Activated CD8-positive, alpha-beta memory T cell treated with anti-CD3 and anti-CD28 coated beads for 4 hours (primary cell): ENCODE results near the gene CDK2.
A peak's percentile ranks its signal among the peaks of the same experiment; 100 is the strongest.
"Not testable (repeated sequence)": the region's sequence is repeated elsewhere in the genome, so short reads cannot be mapped to it uniquely, and the experiment has no call there.

ENCODE experiments used
- DNase-seq, 2 donors: peaks; one replicate each; pipeline ENCODE4 v3.0.0-alpha.2; 2020; ENCODE audit warnings: low read depth in 2 of 2

The CDK2 gene

GRCh38 chr12:55966408-55967281, at the start of gene CDK2:
TSS of gene CDK2 (plus strand) at chr12:55966830. CDS start at chr12:55967009, 179 bp downstream.
- DNase-seq, result peak; percentile 78 to 81

- not testable (repeated sequence) for DNase-seq
These were observed 47.6 kb upstream of the CDK2 start for GRCh38 chr12:55919032-55919431.

GRCh38 chr12:55922126-55922525, 44.5 kb upstream of the CDK2 start:
- DNase-seq, result no peak

DNA sequence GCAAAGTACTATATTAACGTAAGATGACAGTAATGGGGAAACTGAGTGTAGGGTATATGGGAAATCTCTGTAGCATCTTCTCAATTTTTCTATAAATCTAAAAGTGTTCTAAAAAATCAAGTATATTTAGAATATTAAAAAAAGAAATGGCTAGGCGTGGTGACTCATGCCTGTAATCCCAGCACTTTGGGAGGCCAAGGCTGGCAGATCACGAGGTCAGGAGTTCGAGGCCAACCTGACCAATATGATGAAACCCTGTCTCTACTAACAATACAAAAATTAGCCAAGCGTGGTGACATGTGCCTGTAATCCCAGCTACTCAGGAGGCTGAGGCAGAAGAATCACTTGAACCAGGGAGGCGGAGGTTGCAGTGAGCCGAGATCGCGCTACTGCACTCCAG, 43.0 kb upstream of the CDK2 start:
- DNase-seq, result not testable (repeated sequence)

- no peak for DNase-seq
These were observed 41.3 kb upstream of the CDK2 start for GRCh38 chr12:55925371-55925770.

- DNase-seq, result no peak
These were observed 40.5 kb upstream of the CDK2 start for GRCh38 chr12:55925870-55926737.

GRCh38 chr12:55926738-55927587, 39.7 kb upstream of the CDK2 start:
- DNase-seq, result peak; percentile 76 to 78

DNA sequence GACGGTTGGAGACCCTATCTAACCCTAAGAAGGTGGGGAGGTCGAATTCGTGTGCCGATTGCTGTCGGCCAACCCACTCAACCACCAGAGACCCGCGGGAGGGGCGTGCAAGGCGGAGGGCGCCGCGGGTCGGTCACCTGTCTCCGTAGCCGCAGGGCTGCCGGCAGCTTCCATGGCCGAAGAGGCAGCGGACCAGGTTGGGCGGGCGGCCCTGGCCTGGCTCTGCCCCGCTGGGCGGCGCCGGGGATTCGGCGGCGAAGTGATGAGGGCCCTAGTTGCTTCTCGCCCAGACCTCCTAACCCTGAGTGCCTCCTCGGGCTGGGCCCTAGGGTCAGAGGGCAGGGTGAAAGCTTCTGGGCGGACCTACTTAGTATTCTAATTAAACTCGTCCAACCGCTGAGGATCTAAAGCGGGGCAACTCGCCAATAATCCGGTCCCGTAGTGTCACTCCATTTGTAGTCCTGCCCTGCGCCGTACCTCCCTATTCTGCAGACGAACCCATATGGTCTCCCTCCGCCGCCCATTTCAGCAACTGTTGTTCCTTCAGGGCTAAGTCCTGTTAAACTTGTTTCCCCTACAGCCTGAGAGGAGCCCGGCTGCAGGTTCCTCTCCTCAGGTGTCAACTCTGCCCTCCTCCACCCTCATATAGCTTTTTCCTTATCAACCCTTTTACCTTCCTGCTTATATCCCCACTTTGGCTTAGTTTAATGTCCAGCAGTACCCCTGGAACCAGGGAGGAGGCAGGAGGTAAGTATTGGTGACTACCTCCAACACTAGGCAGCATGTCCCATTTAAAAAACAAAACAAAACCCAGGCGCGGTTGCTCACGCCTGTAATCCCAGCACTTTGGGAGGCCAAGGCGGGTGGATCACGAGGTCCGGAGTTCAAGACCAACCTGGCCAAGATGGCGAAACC, 38.8 kb upstream of the CDK2 start, which contains the start of gene PYM1:
Gene PYM1, minus strand, starts transcription at position 307 of the 915 bp plus-strand sequence. Its CDS starts 133 bp downstream, at position 174.
- DNase-seq, result peak in 1 of 2 donors; percentile 36

GRCh38 chr12:55929306-55929791, 37.3 kb upstream of the CDK2 start:
- peak in 1 of 2 donors; percentile 80 for DNase-seq

GRCh38 chr12:55930771-55931316, 35.8 kb upstream of the CDK2 start, which contains the start of gene DGKA:
TSS of gene DGKA (plus strand) at chr12:55931162. CDS start at chr12:55936504, 5,342 bp downstream.
- DNase-seq, result peak in 1 of 2 donors; percentile 56

- DNase-seq, result no peak
These were observed 35.3 kb upstream of the CDK2 start for GRCh38 chr12:55931317-55931779.

- DNase-seq, result no peak
These were observed 34.7 kb upstream of the CDK2 start for GRCh38 chr12:55931780-55932550.

DNA sequence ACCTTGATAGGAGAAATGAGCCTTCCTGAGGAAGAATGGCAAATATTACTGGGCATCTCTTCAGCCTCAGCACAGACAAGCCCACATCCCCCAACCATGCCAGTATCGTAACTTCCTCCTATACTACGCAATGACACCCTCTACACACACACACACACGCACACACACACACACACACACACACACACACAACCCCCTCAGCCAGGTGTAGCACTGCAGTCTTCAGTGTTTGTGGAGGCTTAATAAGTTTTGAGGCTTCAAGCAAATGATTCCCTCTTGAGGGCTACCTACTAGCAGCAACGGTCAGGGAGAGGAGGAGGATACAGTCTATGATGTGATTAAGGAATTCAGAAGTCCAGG, 34.1 kb upstream of the CDK2 start:
- no peak for DNase-seq

DNA sequence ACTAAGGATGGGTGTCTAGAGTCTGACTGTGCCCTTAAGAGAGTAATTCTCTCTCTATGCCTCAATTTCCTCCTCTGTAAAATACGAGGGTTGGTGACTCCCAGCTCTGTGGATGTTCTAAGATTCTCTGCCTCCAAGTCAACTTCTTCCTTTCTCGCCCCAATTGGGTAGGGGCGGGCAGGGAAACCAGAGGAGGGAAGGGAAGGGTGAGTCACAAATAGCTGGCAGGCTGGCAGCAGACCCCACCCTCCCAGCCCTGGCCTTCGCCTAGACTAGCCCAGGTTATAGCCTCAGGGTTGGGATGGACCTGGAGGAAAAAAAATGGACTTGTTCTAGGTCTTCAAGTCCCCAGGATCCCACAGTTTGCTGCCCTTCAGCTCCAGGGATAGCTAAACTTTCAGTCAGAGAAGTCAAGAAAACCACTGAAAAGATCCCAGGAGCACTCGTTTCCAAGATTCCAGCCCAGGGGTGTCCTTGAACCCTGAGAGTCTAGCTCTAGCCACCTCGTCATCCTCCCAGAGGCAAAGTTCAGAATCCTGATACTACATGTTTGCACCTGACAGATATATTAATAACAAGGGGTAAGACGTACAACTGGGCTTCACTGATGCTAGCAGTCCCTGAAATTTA, 33.3 kb upstream of the CDK2 start:
- no peak for DNase-seq

DNA sequence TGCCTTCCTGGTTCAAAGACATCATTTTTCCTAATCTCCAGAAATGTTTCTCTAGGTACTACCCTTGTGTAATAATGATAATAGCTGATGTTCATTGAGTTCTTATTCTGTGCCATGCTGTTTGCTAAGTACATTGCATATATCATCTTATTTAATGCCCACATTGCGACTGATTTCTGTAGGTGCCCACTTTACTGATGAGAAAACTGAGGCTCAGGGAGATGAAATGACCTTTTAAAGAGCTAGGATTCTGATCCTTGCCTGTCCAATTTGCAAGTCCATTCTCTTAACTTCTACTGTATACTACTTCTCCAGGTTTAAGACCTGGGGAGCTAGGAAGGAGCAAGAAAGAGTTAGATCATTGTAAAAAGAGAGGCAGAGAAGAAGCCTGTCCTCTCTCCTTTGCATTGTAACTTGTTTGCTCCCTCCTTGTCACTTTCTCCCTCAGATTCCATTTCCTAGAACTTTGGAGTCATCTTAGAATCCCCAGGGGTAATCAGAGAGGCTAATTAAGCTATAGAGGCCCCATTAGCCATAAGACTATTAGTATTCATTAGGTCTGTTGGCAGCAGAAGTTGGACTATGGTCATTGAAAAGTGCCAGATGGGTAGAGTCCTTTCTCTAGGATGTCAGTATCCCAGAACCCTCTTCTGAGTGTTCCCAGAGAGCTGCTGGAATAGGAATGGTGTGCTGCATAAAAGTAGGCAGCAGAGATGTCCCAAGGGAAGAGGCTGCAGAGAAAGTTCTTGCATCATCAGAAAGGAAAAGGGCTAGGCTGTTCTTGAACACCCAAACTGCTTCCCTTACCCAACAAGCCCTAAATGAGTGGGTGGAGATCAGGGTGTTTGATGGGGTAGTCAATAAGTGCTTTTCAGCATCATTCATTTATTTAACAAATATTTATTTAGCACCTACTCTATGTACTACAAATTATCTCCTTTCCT, 32.6 kb upstream of the CDK2 start:
- no peak for DNase-seq

- DNase-seq, result no peak
These were observed 31.9 kb upstream of the CDK2 start for GRCh38 chr12:55934773-55935172.

DNA sequence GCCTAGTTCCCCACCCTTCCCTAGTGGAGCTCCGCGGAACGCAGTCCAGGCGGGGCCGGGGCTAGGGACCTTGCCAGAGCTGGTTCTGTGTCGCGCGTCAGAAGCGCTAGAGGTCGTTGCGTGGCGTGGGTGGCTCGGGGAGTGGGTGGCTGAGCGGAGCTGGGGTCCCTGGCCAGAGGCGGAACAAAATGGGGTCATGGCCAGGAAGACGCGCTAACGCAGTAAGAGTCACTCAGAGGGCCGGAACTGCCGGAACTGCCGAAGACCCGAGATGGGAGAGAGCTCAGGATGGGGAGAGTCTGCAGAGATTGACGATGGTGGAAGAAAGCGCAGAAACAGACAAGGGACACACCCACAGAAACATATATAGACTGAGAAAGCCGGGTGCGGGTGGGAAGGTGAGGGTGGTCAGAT, 30.9 kb upstream of the CDK2 start:
- DNase-seq, result no peak
